ENCODE results near the gene CDIP1.

DNA sequence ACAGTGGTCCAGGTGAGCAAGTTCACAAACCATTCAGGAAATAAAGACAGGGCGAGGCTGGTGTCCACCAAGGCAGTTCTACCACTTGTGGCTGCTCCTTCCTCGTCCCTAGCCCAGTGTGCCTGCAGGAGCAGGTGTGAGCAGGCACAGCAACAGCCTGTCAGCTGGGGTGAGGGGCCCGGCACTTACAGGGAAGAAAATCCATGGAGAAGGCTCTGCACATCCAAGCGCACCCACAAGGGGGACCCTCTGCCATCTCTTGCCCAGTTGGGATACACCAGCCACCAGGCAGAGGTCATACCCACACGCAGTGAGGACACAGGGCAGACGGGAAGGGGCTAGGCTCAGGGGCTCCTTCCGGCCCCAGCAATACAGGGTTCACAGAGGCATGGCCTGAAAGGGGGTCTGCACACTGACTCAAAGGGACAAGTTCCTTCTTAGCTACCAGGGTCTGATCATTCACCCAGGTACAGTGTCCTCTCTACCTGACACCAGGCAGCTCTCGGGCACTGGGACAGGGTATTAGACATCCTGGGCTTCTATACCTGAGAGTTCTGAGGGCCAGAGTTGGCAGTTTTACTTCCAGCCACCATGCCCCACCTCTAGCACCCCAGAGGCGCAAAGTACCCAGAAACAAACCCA is 27.0 kb downstream of the CDIP1 start:
- TF ChIP-seq CTCF (IDR thresholded peaks at IDR 0.05) (peak in 1 of 2 donors; percentile 52), POLR2A (IDR thresholded peaks at IDR 0.05) (no peak), EP300 (IDR thresholded peaks at IDR 0.05) (no peak)
